Activated naive CD8-positive, alpha-beta T cell treated with anti-CD3 and anti-CD28 coated beads, Interleukin-2, amount 50 U/mL, for 24 hours (primary cell): ENCODE results near the gene SPATA17.
"Not testable (repeated sequence)": the region's sequence is repeated elsewhere in the genome, so short reads cannot be mapped to it uniquely, and the experiment has no call there.

Experiments used
- ATAC-seq: fragments of 150-1000 bp; cut with Tn5 transposase; one replicate; pipeline ENCODE4 v1.10.0; 2021
- DNase-seq: peaks from one replicate; pipeline ENCODE4 v3.0.0; 2021
- H3K27ac Mint-ChIP-seq: one replicate; pipeline ENCODE4 v1.8.0; 2021; ENCODE audit warnings: mild to moderate bottlenecking, mixed read lengths
- H3K27me3 Mint-ChIP-seq: one replicate; pipeline ENCODE4 v1.8.0; 2021; ENCODE audit warnings: mixed read lengths
- H3K36me3 Mint-ChIP-seq: one replicate; pipeline ENCODE4 v1.8.0; 2021; ENCODE audit warnings: low read depth, mixed read lengths
- H3K4me1 Mint-ChIP-seq: one replicate; pipeline ENCODE4 v1.8.0; 2021; ENCODE audit warnings: mixed read lengths
- H3K4me3 Mint-ChIP-seq: one replicate; pipeline ENCODE4 v1.8.0; 2021; ENCODE audit warnings: mild to moderate bottlenecking, moderate library complexity, mixed read lengths
- H3K9me3 Mint-ChIP-seq: one replicate; pipeline ENCODE4 v1.8.0; 2021; ENCODE audit warnings: mixed read lengths

Gene SPATA17

GRCh38 chr1:217642455-217642854 lies 11.3 kb downstream of the SPATA17 start:
- H3K27me3 Mint-ChIP-seq, result peaks cover 11% of the 10 kb centered on the region
- no peaks in the 10 kb centered on the region for H3K36me3 Mint-ChIP-seq
- no peaks in the 10 kb centered on the region for H3K4me1 Mint-ChIP-seq
- H3K27ac Mint-ChIP-seq, result no peak overlapping the region
- no peak overlapping the region for H3K4me3 Mint-ChIP-seq
- H3K9me3 Mint-ChIP-seq, result no peaks in the 10 kb centered on the region
- ATAC-seq (no peak), DNase-seq (no peak)

DNA sequence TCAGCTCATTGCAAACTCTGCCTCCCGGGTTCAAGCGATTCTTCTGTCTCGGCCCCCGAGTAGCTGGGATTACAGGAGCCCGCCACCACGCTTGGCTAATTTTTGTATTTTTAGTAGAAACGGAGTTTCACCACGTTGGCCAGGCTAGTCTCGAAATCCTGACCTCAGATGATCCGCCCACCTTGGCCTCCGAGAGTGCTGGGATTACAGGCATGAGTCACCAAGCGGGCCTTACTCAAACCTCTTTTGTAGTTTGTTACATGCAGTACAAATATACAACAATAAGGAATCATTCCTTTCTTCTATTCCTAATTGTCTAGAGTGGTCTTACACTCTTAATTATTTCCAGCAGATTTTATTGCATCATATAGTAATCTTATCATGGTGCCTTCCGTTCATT lies 16.6 kb downstream of the SPATA17 start:
- H3K27ac Mint-ChIP-seq, result no peak overlapping the region

DNA sequence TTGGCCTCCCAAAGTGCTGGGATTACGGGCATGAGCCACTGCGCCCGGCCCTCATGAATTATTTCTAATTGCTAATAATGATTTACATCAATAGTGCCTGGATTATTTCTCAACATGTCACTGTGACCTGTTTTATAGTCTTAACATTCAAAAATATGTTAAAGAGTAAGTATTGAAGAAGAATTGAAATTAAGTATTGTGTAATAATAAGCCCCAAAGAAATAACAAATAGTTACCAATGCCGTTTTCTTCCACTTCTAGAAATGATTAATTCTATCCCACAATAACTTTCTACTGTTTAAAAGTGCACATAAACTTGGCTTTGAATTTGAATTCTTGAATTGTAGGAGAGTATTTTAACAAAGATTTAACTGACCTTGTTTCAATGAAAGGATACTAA lies 19.5 kb downstream of the SPATA17 start:
- no peak for DNase-seq
- no peaks in the 10 kb centered on the region for H3K4me1 Mint-ChIP-seq
- H3K27ac Mint-ChIP-seq, result no peak overlapping the region
- H3K4me3 Mint-ChIP-seq, result no peak overlapping the region
- ATAC-seq, result no peak
- H3K27me3 Mint-ChIP-seq, result no peaks in the 10 kb centered on the region
- H3K9me3 Mint-ChIP-seq, result no peaks in the 10 kb centered on the region
- no peaks in the 10 kb centered on the region for H3K36me3 Mint-ChIP-seq

More for the DNA sequence above, 16.6 kb downstream of the SPATA17 start:
- Mint-ChIP-seq H3K4me1 (no peaks in the 10 kb centered on the region), H3K9me3 (no peaks in the 10 kb centered on the region), H3K27me3 (no peaks in the 10 kb centered on the region), H3K4me3 (no peak overlapping the region), H3K36me3 (no peaks in the 10 kb centered on the region)
- no peak for ATAC-seq
- DNase-seq, result no peak

DNA sequence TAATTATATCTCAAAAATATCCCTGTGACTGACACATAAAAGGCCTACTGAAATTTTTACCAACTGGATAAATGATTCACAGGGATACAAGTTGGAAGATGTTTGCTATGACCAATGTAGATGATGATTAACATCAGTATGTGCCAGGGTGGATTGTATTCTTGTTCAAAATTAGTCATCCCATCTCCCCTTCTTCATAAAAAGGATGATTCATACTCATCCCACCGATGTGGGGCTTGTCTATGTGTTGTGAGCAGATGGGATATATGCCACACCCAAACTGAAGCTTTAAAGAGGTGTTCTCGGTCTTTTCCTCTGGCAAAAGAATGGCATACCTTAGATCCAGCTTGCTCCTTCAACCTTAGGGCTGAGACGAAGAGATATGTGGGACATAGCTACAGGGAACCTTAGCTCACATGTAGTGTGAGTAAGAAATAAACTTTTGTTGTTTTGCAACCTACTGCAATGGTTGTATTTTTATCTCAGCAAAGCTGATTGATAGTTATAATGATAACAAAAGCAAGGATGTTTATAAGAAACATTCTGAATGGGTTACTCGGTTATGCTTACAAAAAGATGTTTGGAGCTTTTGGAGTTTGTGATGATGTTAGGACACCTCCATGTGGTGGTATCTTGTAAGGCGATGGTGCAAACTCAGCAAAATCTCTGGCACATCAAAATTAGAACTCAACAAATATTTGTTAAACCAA lies 29.4 kb downstream of the SPATA17 start:
- no peaks in the 10 kb centered on the region for H3K9me3 Mint-ChIP-seq
- no peak overlapping the region for H3K27ac Mint-ChIP-seq
- no peaks in the 10 kb centered on the region for H3K4me1 Mint-ChIP-seq
- no peak overlapping the region for H3K4me3 Mint-ChIP-seq
- ATAC-seq, result peak; percentile 33
- no peaks in the 10 kb centered on the region for H3K27me3 Mint-ChIP-seq
- no peaks in the 10 kb centered on the region for H3K36me3 Mint-ChIP-seq
- DNase-seq, result no peak

DNA sequence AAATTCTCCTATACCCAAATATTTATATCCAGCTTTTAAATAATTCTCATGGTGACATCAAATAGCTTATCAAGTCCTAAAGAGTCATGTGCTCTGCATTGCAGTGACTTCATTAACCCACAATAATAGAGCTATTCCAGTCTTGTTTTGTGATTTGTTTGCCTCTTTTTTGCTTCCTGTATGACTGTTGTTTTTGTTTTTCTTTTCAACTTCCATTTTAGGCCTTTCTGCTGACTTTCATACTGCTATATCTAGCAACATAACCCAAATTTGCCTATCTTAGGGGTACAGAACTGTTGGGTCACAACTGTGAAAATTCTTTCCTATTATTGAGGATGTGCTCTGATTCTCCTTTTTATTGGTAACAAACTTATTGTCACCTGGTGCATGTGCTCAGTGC lies 30.3 kb downstream of the SPATA17 start:
- no peak overlapping the region for H3K27ac Mint-ChIP-seq
- H3K27me3 Mint-ChIP-seq, result no peaks in the 10 kb centered on the region
- DNase-seq (no peak), ATAC-seq (no peak)
- no peaks in the 10 kb centered on the region for H3K4me1 Mint-ChIP-seq
- no peaks in the 10 kb centered on the region for H3K36me3 Mint-ChIP-seq
- H3K4me3 Mint-ChIP-seq, result no peak overlapping the region
- H3K9me3 Mint-ChIP-seq, result no peaks in the 10 kb centered on the region

- DNase-seq (no peak), ATAC-seq (no peak)
- no peak overlapping the region for H3K27ac Mint-ChIP-seq
- peaks cover 4% of the 10 kb centered on the region for H3K27me3 Mint-ChIP-seq
- no peaks in the 10 kb centered on the region for H3K36me3 Mint-ChIP-seq
- H3K9me3 Mint-ChIP-seq, result no peaks in the 10 kb centered on the region
- no peak overlapping the region for H3K4me3 Mint-ChIP-seq
- no peaks in the 10 kb centered on the region for H3K4me1 Mint-ChIP-seq
These were observed 37.3 kb downstream of the SPATA17 start for GRCh38 chr1:217668351-217668940.

DNA sequence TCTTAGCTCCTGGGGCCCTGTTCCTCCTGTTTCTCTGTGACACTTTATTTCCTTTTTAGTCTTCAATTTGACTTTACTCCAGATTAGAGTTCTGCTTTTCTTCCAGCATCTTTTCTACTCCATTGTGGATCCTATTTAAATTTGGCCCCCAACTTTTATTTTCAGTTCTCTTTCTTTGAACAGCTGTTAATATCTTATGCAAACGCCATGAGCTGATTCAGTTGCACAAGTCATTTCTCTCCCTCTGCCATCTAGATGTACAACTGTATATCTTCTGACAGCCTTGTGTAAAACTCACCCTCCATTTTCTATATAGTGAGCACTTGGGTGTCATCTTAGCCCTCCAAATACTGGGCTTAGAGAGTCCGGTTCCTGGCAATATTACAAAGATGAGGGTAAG lies 42.2 kb downstream of the SPATA17 start:
- H3K27ac Mint-ChIP-seq, result no peak overlapping the region
- H3K9me3 Mint-ChIP-seq, result no peaks in the 10 kb centered on the region
- DNase-seq, result no peak
- no peak for ATAC-seq
- H3K4me1 Mint-ChIP-seq, result no peaks in the 10 kb centered on the region
- no peak overlapping the region for H3K4me3 Mint-ChIP-seq
- H3K27me3 Mint-ChIP-seq, result peaks cover 4% of the 10 kb centered on the region
- no peaks in the 10 kb centered on the region for H3K36me3 Mint-ChIP-seq

- H3K4me3 Mint-ChIP-seq, result no peak overlapping the region
- peaks cover 4% of the 10 kb centered on the region for H3K27me3 Mint-ChIP-seq
- DNase-seq (no peak), ATAC-seq (no peak)
- H3K9me3 Mint-ChIP-seq, result no peaks in the 10 kb centered on the region
- H3K36me3 Mint-ChIP-seq, result no peaks in the 10 kb centered on the region
- H3K27ac Mint-ChIP-seq, result no peak overlapping the region
- no peaks in the 10 kb centered on the region for H3K4me1 Mint-ChIP-seq
These were observed 43.0 kb downstream of the SPATA17 start for GRCh38 chr1:217674028-217674729.

GRCh38 chr1:217681806-217682205 lies 50.7 kb downstream of the SPATA17 start:
- H3K9me3 Mint-ChIP-seq, result no peaks in the 10 kb centered on the region
- peaks cover 5% of the 10 kb centered on the region for H3K27me3 Mint-ChIP-seq
- no peak overlapping the region for H3K27ac Mint-ChIP-seq
- ATAC-seq (no peak), DNase-seq (no peak)
- H3K36me3 Mint-ChIP-seq, result no peaks in the 10 kb centered on the region
- no peaks in the 10 kb centered on the region for H3K4me1 Mint-ChIP-seq
- H3K4me3 Mint-ChIP-seq, result no peak overlapping the region

DNA sequence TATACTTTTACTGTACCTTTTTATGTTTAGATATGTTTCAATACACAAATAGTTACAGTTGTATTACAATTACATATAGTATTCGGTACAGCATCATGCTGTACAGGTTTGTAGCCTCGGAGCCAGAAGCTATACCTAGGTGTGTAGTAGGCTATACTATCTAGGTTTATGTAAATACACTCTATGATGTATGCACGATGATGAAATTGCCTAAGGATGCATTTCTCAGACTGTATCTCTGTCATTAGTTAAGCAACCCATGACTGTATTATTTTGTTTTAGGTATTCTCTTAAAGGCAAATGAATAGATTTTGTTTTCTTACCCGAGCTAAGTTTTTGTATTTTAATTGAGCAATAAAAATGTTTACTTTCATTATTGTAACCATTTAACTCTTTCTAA lies 56.4 kb downstream of the SPATA17 start:
- Mint-ChIP-seq H3K9me3 (no peaks in the 10 kb centered on the region), H3K36me3 (no peaks in the 10 kb centered on the region), H3K4me1 (no peaks in the 10 kb centered on the region), H3K27me3 (no peaks in the 10 kb centered on the region), H3K4me3 (no peak overlapping the region), H3K27ac (no peak overlapping the region)
- DNase-seq, result no peak
- no peak for ATAC-seq

GRCh38 chr1:217696140-217696539 lies 65.0 kb downstream of the SPATA17 start:
- not testable (repeated sequence) for H3K4me3 Mint-ChIP-seq, H3K27me3 Mint-ChIP-seq, ATAC-seq, H3K9me3 Mint-ChIP-seq, H3K27ac Mint-ChIP-seq, H3K36me3 Mint-ChIP-seq, DNase-seq, H3K4me1 Mint-ChIP-seq

- DNase-seq, result no peak
- Mint-ChIP-seq H3K4me3 (no peak overlapping the region), H3K27ac (no peak overlapping the region), H3K9me3 (peaks cover 6% of the 10 kb centered on the region), H3K27me3 (peaks cover 12% of the 10 kb centered on the region), H3K4me1 (no peaks in the 10 kb centered on the region), H3K36me3 (no peaks in the 10 kb centered on the region)
- no peak for ATAC-seq
These were observed 72.2 kb downstream of the SPATA17 start for GRCh38 chr1:217703326-217703725.

GRCh38 chr1:217712925-217713597 lies 81.9 kb downstream of the SPATA17 start:
- Mint-ChIP-seq H3K4me3 (no peak overlapping the region), H3K27ac (no peak overlapping the region), H3K36me3 (no peaks in the 10 kb centered on the region), H3K27me3 (peaks cover 4% of the 10 kb centered on the region), H3K4me1 (no peaks in the 10 kb centered on the region), H3K9me3 (peaks cover 4% of the 10 kb centered on the region)
- DNase-seq (no peak), ATAC-seq (no peak)

- Mint-ChIP-seq H3K4me3 (no peak overlapping the region), H3K36me3 (no peaks in the 10 kb centered on the region), H3K4me1 (no peaks in the 10 kb centered on the region), H3K27ac (no peak overlapping the region), H3K9me3 (peaks cover 10% of the 10 kb centered on the region), H3K27me3 (peaks cover 2% of the 10 kb centered on the region)
- DNase-seq (no peak), ATAC-seq (no peak)
These were observed 84.5 kb downstream of the SPATA17 start for GRCh38 chr1:217715681-217716080.

DNA sequence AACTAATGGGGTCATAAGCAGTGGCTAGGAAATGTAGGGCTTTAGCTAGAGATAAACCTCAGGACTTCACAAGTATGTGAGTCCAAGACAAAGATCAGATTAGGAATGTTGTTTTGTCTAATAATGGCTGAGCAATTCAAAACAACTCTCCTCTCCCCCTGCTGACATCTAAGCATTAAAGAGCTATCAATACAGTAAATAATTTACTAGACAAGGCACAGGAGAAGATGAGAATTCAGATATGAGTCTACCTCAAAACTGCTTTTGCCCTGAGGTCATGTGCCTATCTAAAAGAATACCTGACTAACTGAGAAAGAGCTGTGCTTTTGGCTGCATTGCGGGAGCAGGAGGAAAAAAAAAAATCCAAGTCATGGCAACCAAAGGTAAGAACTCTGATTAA lies 86.8 kb downstream of the SPATA17 start:
- Mint-ChIP-seq H3K4me1 (no peaks in the 10 kb centered on the region), H3K9me3 (peaks cover 10% of the 10 kb centered on the region), H3K36me3 (no peaks in the 10 kb centered on the region), H3K27me3 (no peaks in the 10 kb centered on the region), H3K4me3 (no peak overlapping the region), H3K27ac (no peak overlapping the region)
- DNase-seq (no peak), ATAC-seq (no peak)
